Astrocyte (in vitro differentiated cells and primary cell): ENCODE measurements around the gene ACTN4. TPM values are rescaled to one million over a fixed set of nuclear protein-coding genes. Genes with fewer than 3 reads are reported as not detected.

ENCODE experiments used
- DNase-seq: peaks from one replicate; pipeline ENCODE4 v3.0.0-alpha.2; 2010; ENCODE audit warnings: low read depth
- FAIRE-seq: peaks from 2 replicates; lab custom pipeline; 2011; peaks lifted over from hg19 to GRCh38; lab: Jason Lieb, UNC
- H2AFZ ChIP-seq: 2 replicates; pipeline ENCODE4 v1.6.0; 2012; ENCODE audit warnings: low read depth, low read length, inconsistent platforms
- H3K27ac ChIP-seq: 2 replicates; pipeline ENCODE4 v1.5.1; 2011; ENCODE audit warnings: low read depth, low read length, inconsistent platforms
- H3K27me3 ChIP-seq: 2 replicates; pipeline ENCODE4 v1.6.0; 2011; ENCODE audit warnings: low read length, inconsistent platforms; ENCODE audit not compliant: insufficient read depth
- H3K36me3 ChIP-seq: 2 replicates; pipeline ENCODE4 v1.5.1; 2011; ENCODE audit warnings: low read length, inconsistent platforms; ENCODE audit not compliant: insufficient read depth
- H3K4me1 ChIP-seq: 2 replicates; pipeline ENCODE4 v1.5.1; 2011; ENCODE audit warnings: low read length, inconsistent platforms; ENCODE audit not compliant: insufficient read depth
- H3K4me2 ChIP-seq: 2 replicates; pipeline ENCODE4 v1.6.0; 2012; ENCODE audit warnings: low read length, inconsistent platforms
- H3K4me3 ChIP-seq: 2 replicates; pipeline ENCODE4 v1.5.1; 2011; ENCODE audit warnings: low read depth, mild to moderate bottlenecking, low read length, inconsistent platforms; ENCODE audit not compliant: insufficient read depth
- H3K79me2 ChIP-seq: 2 replicates; pipeline ENCODE4 v1.6.0; 2012; ENCODE audit warnings: mild to moderate bottlenecking, low read length, inconsistent platforms; ENCODE audit not compliant: insufficient read depth
- H3K9ac ChIP-seq: 2 replicates; pipeline ENCODE4 v1.6.0; 2012; ENCODE audit warnings: mild to moderate bottlenecking, low read length, inconsistent platforms
- H3K9me3 ChIP-seq: 2 replicates; pipeline ENCODE4 v1.5.1; 2012; ENCODE audit warnings: low read depth, mild to moderate bottlenecking, low read length, inconsistent platforms; ENCODE audit not compliant: insufficient read depth
- H4K20me1 ChIP-seq: 2 replicates; pipeline ENCODE4 v1.6.0; 2012; ENCODE audit warnings: low read length, inconsistent platforms; ENCODE audit not compliant: insufficient read depth
- H3K27ac Mint-ChIP-seq: one replicate; pipeline ENCODE4 v1.8.0; 2021; ENCODE audit warnings: mild to moderate bottlenecking, mixed read lengths; ENCODE audit not compliant: unreplicated experiment
- H3K27me3 Mint-ChIP-seq: one replicate; pipeline ENCODE4 v1.8.0; 2021; ENCODE audit warnings: low read depth, mixed read lengths; ENCODE audit not compliant: unreplicated experiment
- H3K36me3 Mint-ChIP-seq: one replicate; pipeline ENCODE4 v1.8.0; 2021; ENCODE audit warnings: low read depth, mixed read lengths; ENCODE audit not compliant: unreplicated experiment
- H3K4me1 Mint-ChIP-seq: one replicate; pipeline ENCODE4 v1.8.0; 2021; ENCODE audit warnings: low read depth, mixed read lengths; ENCODE audit not compliant: unreplicated experiment
- H3K4me3 Mint-ChIP-seq: one replicate; pipeline ENCODE4 v1.8.0; 2021; ENCODE audit warnings: mild to moderate bottlenecking, moderate library complexity, mixed read lengths; ENCODE audit not compliant: unreplicated experiment
- H3K9me3 Mint-ChIP-seq: one replicate; pipeline ENCODE4 v1.8.0; 2021; ENCODE audit warnings: mild to moderate bottlenecking, mixed read lengths; ENCODE audit not compliant: unreplicated experiment
- EZH2 ChIP-seq: IDR thresholded peaks from 2 replicates; pipeline ENCODE4 v1.6.1; 2012; ENCODE audit warnings: mild to moderate bottlenecking, low read length, inconsistent platforms; ENCODE audit not compliant: insufficient read depth
- total RNA-seq: library from RNA; stranded (reverse); gene quantifications from 2 replicates; pipeline ENCODE4 v1.2.1, GENCODE V29; 2021
- TF ChIP-seq, protein P1 (sequence below): IDR thresholded peaks from 2 replicates; pipeline ENCODE4 v1.5.1; 2011; ENCODE audit warnings: low read depth, mild to moderate bottlenecking, inconsistent platforms, low read length, moderate library complexity; ENCODE audit not compliant: insufficient read depth

The ACTN4 gene
- total RNA-seq, 1 donor from 2014 or later, result 879 TPM

DNA sequence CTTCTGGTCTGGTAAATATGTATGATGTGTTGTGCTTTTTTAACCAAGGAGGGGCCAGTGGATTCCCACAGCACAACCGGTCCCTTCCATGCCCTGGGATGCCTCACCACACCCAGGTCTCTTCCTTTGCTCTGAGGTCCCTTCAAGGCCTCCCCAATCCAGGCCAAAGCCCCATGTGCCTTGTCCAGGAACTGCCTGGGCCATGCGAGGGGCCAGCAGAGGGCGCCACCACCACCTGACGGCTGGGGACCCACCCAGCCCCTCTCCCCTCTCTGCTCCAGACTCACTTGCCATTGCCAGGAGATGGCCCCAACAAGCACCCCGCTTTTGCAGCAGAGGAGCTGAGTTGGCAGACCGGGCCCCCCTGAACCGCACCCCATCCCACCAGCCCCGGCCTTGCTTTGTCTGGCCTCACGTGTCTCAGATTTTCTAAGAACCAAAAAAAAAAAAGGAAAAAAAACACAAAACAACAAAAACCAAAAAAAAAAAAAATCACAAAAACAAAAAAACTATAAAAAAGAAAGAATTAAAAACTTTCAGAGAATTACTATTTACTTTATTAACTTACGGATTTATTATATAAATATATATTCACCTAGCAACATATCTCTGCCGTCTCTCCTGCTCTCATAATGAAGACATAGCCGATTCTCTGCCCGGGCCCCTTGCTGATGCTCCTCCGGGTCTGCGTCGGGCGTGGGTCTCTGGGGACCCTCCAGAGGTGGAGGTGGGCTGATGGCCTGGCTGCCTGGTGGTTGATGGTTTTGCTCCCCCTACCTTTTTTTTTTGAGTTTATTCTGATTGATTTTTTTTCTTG lies 82.4 kb downstream of the ACTN4 start:
- H3K4me1 ChIP-seq, result peaks cover 28% of the 10 kb centered on the region
- Mint-ChIP-seq H3K4me1 (no peaks in the 10 kb centered on the region), H3K9me3 (no peaks in the 10 kb centered on the region), H3K36me3 (peaks cover 23% of the 10 kb centered on the region), H3K27me3 (no peaks in the 10 kb centered on the region), H3K27ac (peak overlapping the region; percentile 81), H3K4me3 (peak overlapping the region; percentile 45)
- peaks cover 21% of the 10 kb centered on the region for H3K79me2 ChIP-seq
- FAIRE-seq (no peak), DNase-seq (no peak)
- H3K4me3 ChIP-seq, result no peak overlapping the region
- H3K9me3 ChIP-seq, result no peaks in the 10 kb centered on the region
- peaks cover 40% of the 10 kb centered on the region for H3K36me3 ChIP-seq
- H3K27me3 ChIP-seq, result no peaks in the 10 kb centered on the region
- TF ChIP-seq EZH2, result no peak
- TF ChIP-seq, protein P1, sequence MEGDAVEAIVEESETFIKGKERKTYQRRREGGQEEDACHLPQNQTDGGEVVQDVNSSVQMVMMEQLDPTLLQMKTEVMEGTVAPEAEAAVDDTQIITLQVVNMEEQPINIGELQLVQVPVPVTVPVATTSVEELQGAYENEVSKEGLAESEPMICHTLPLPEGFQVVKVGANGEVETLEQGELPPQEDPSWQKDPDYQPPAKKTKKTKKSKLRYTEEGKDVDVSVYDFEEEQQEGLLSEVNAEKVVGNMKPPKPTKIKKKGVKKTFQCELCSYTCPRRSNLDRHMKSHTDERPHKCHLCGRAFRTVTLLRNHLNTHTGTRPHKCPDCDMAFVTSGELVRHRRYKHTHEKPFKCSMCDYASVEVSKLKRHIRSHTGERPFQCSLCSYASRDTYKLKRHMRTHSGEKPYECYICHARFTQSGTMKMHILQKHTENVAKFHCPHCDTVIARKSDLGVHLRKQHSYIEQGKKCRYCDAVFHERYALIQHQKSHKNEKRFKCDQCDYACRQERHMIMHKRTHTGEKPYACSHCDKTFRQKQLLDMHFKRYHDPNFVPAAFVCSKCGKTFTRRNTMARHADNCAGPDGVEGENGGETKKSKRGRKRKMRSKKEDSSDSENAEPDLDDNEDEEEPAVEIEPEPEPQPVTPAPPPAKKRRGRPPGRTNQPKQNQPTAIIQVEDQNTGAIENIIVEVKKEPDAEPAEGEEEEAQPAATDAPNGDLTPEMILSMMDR, result peak; percentile 50
- no peak overlapping the region for H3K4me2 ChIP-seq
- H3K27ac ChIP-seq, result no peak overlapping the region
- peaks cover 66% of the 10 kb centered on the region for H4K20me1 ChIP-seq
- no peak overlapping the region for H2AFZ ChIP-seq
- H3K9ac ChIP-seq, result no peak overlapping the region

DNA sequence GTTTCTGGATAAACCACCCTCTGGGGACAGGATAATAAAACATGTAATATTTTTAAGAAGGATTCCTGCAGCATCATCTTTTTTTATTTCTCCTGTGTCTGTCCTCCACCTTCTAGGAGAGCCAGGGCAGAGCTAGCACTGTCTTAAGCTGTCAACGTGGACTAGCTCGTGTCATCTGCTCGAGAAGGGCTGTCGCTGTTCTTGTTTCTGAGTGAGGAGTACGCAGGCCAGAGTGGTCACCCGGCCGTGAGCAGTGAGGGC lies 83.0 kb downstream of the ACTN4 start:
- FAIRE-seq (no peak), DNase-seq (no peak)
- Histone ChIP-seq H3K27ac (no peak overlapping the region), H3K9me3 (no peaks in the 10 kb centered on the region), H3K4me2 (no peak overlapping the region), H2AFZ (no peak overlapping the region), H3K4me1 (peaks cover 33% of the 10 kb centered on the region), H3K4me3 (no peak overlapping the region), H4K20me1 (peaks cover 66% of the 10 kb centered on the region), H3K27me3 (no peaks in the 10 kb centered on the region), H3K79me2 (peaks cover 16% of the 10 kb centered on the region), H3K36me3 (peaks cover 34% of the 10 kb centered on the region), H3K9ac (no peak overlapping the region)
- Mint-ChIP-seq H3K9me3 (no peaks in the 10 kb centered on the region), H3K27ac (peak overlapping the region; percentile 81), H3K36me3 (peaks cover 23% of the 10 kb centered on the region), H3K4me1 (peaks cover 1% of the 10 kb centered on the region), H3K4me3 (no peak overlapping the region), H3K27me3 (no peaks in the 10 kb centered on the region)
- TF ChIP-seq EZH2, result no peak

DNA sequence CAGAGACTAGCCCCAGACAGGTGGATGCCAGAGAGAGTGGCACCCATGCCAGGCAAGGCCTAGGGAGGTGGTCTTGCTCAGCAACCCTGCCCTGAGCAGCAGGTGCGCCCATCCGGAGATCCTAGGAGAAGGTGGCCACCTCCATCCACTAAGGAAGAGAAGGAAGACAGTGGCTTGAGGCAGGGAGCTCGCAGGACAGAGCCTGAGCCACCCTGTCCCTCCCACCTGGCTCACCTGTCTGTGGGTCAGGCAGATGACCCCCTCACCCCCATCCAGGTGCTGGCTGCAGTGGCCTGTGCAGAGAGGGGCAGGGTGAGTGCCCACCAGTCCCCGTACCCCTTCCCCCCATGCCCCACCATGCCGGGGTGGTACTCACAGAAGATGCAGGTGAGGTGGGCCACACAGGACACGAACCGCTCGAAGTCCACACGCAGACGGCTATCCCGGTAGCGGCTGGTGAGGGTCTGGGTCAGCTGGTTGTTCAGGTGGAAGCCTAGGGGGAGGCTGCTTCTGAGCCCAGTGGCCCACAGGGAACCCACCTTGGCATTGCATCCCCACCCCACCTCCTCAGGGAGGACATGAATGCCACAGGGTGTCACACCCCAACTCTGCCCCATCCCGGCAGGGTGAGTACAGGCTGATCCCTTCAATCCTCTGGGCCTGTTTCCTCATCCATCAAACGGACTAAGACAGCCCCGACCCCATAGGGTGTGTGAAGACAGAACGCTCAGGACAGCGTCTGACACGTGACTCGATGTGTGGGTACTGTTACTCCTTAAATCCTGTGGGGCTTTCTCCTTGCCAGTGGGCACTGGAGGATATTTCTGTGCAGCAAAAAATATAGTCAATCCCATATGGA lies 83.5 kb downstream of the ACTN4 start:
- H3K9me3 Mint-ChIP-seq, result no peaks in the 10 kb centered on the region
- Histone ChIP-seq H3K4me1 (peaks cover 33% of the 10 kb centered on the region), H3K36me3 (peaks cover 30% of the 10 kb centered on the region), H3K9me3 (no peaks in the 10 kb centered on the region), H3K9ac (no peak overlapping the region), H3K4me3 (no peak overlapping the region), H3K79me2 (peaks cover 16% of the 10 kb centered on the region), H3K27ac (no peak overlapping the region), H2AFZ (no peak overlapping the region), H3K27me3 (no peaks in the 10 kb centered on the region), H3K4me2 (no peak overlapping the region), H4K20me1 (peaks cover 62% of the 10 kb centered on the region)
- peak overlapping the region; percentile 26 for H3K27ac Mint-ChIP-seq
- no peak for FAIRE-seq
- H3K4me3 Mint-ChIP-seq, result no peak overlapping the region
- DNase-seq, result no peak
- no peaks in the 10 kb centered on the region for H3K27me3 Mint-ChIP-seq
- peaks cover 23% of the 10 kb centered on the region for H3K36me3 Mint-ChIP-seq
- TF ChIP-seq EZH2, result no peak
- peaks cover 1% of the 10 kb centered on the region for H3K4me1 Mint-ChIP-seq
